OCI-LY3 (cell line): ENCODE results near the gene AKNA.

Source experiments
- EZH2phosphoT487 ChIP-seq: fragments of 200-600 bp; shearing (Covaris generic); IDR thresholded peaks from 2 replicates; pipeline ENCODE4 v1.6.1; 2018; ENCODE audit warnings: antibody characterized with exemption, mixed run types, low read depth
- TF ChIP-seq, protein P1 (sequence below): fragments of 200-600, 300-600 bp; sonication (generic); IDR thresholded peaks from 2 replicates; pipeline ENCODE4 v1.5.1; 2014; ENCODE audit warnings: antibody characterized with exemption, low read length, low read depth

DNA sequence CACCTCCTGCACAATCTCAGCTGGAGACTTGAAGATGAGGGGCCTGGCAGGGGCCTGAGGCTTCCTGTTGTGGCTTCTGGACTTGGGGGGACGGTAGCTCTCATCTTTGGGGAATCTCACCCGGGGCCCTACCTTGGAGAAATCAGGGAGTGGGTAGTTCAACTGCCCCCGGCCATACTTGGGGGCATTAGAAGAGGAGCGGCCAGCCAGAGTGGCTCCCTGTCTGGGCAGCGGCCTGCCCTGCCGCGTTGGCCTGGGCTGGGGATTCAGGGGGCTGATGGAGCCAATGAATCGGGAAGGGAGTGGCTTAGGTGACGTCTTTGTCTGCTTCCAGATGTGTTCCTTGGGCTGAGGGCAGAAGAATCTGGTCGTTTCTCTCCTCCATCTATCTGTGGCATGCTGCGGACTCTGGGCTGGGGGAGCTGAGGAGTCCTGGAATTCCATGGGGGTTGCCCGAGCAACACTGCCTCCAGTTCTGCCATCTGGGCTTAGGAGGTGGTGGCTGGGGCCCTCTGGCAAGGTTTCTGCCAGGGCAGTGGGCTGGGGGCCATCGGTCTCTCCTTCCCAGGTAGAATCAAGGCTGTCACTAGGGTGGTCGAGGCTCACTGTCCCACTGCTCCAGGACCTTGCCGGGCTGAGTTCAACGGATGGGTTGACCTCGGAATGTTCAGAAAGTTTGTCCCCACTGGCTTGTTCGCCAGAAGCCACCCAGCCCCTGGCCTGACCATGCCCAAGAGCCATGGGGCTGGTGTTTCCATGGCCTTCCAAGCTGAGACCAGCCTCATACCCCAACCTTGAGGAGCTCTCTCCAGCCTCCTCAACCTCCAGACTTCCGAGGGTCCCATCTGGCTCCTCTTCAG is 11.0 kb downstream of the AKNA start:
- TF ChIP-seq, protein P1, sequence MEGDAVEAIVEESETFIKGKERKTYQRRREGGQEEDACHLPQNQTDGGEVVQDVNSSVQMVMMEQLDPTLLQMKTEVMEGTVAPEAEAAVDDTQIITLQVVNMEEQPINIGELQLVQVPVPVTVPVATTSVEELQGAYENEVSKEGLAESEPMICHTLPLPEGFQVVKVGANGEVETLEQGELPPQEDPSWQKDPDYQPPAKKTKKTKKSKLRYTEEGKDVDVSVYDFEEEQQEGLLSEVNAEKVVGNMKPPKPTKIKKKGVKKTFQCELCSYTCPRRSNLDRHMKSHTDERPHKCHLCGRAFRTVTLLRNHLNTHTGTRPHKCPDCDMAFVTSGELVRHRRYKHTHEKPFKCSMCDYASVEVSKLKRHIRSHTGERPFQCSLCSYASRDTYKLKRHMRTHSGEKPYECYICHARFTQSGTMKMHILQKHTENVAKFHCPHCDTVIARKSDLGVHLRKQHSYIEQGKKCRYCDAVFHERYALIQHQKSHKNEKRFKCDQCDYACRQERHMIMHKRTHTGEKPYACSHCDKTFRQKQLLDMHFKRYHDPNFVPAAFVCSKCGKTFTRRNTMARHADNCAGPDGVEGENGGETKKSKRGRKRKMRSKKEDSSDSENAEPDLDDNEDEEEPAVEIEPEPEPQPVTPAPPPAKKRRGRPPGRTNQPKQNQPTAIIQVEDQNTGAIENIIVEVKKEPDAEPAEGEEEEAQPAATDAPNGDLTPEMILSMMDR = no peak
- no peak for TF ChIP-seq EZH2phosphoT487
